ENCODE measurements around the gene EPC2. TPM values are rescaled to one million over a fixed set of nuclear protein-coding genes. Genes with fewer than 3 reads are reported as not detected.

The EPC2 gene
- total and polyA plus RNA-seq, 2 of the 8 experiments (the other 6 are each of a cell fraction or from before 2014, with no cell fraction given): 16.1 to 25.7 TPM

- Histone ChIP-seq H3K27me3 (replicated peaks in 1 of 4; ENCODE audit: control insufficient read depth in 3 of 4, extremely low read depth in 1 of 4, insufficient read depth in 3 of 4, low read length in 3 of 4) (no peaks in the 10 kb centered on the region), H2BK5ac (ENCODE audit: low read depth, low read length) (no peak overlapping the region), H3K79me1 (ENCODE audit: low read depth, low read length) (no peaks in the 10 kb centered on the region), H3K4me2 (ENCODE audit: insufficient read depth in 1 of 2, low read depth in 2 of 2, low read length in 2 of 2) (no peak overlapping the region), H3K23ac (ENCODE audit: insufficient read length) (no peak overlapping the region), H3K4me1 (replicated peaks in 1 of 4; ENCODE audit: control insufficient read depth in 3 of 4, insufficient read depth in 4 of 4, low read length in 3 of 4) (peaks cover 0 to 10% (median 5%) of the 10 kb centered on the region in 4 experiments; a peak in 3 of 7 replicates), H3K9me3 (ENCODE audit: insufficient read depth in 2 of 2, low read depth in 1 of 2, low read length in 1 of 2) (no peaks in the 10 kb centered on the region), H2BK15ac (ENCODE audit: low read length) (no peak overlapping the region), H2BK20ac (ENCODE audit: low read length) (no peak overlapping the region), H3K36me3 (ENCODE audit: control insufficient read depth in 2 of 4, insufficient read depth in 4 of 4, low read length in 3 of 4) (peaks cover 0 to 2% (median 0%) of the 10 kb centered on the region in 4 experiments; a peak in 1 of 8 replicates), H4K5ac (ENCODE audit: insufficient read length, low read depth, low read length) (no peak overlapping the region), H4K8ac (ENCODE audit: extremely low read depth, insufficient read depth, low read length) (no peak overlapping the region), H3K9ac (replicated peaks in 1 of 4; ENCODE audit: extremely low read depth in 1 of 4, low read depth in 3 of 4, low read length in 3 of 4) (no peak overlapping the region), H4K20me1 (replicated peaks in 1 of 2; ENCODE audit: control insufficient read depth in 1 of 2, insufficient read depth in 2 of 2, low read length in 2 of 2) (no peaks in the 10 kb centered on the region), H4K91ac (replicated peaks; ENCODE audit: insufficient read length, low read length) (no peak overlapping the region), H3K56ac (replicated peaks; ENCODE audit: insufficient read length, low read depth, low read length) (no peak overlapping the region), H2BK120ac (replicated peaks; ENCODE audit: low read depth, low read length) (no peak overlapping the region), H3K79me2 (ENCODE audit: control insufficient read depth in 1 of 2, insufficient read depth in 2 of 2, low read length in 2 of 2) (peaks cover 0 to 18% of the 10 kb centered on the region in 2 experiments; a peak in 1 of 4 replicates), H3K14ac (ENCODE audit: insufficient read length) (no peak overlapping the region), H3K4ac (replicated peaks; ENCODE audit: insufficient read length, low read depth, low read length) (no peak overlapping the region), H2BK12ac (ENCODE audit: low read depth, low read length) (no peak overlapping the region), H2AFZ (ENCODE audit: low read length) (no peak overlapping the region), H2AK5ac (ENCODE audit: low read depth, low read length) (no peak overlapping the region), H3K23me2 (ENCODE audit: low read depth, low read length) (no peaks in the 10 kb centered on the region), H3K4me3 (ENCODE audit: extremely low read depth in 1 of 4, insufficient read depth in 2 of 4, low read depth in 3 of 4, low read length in 4 of 4) (no peak overlapping the region), H3K27ac (ENCODE audit: low read depth, low read length) (no peak overlapping the region), H3K18ac (ENCODE audit: extremely low read depth, low read length) (no peak overlapping the region)
- POLR2A ChIA-PET (ENCODE audit: partially characterized antibody): interaction anchor here (1.0 kb wide), 2 partner anchors 8 to 16 kb away, joined by 3 read pairs; no protein-coding TSS in a partner anchor
- DNase-seq (ENCODE audit: low read depth in 1 of 2, low spot score in 2 of 2) (no peak), FAIRE-seq (no peak)
- CTCF ChIA-PET (ENCODE audit: partially characterized antibody): interaction anchor here (0.6 to 1.5 kb wide), 3 partner anchors 12 to 142 kb away, joined by 3 to 7 read pairs (median 3); no protein-coding TSS in a partner anchor
- WGBS, 2 experiments (ENCODE audit: extremely low coverage in 1 of 2, insufficient coverage in 1 of 2, insufficient read length in 1 of 2, insufficient replicate concordance in 2 of 2, low coverage in 1 of 2, low lambda C conversion rate in 2 of 2, missing lambda C conversion rate in 1 of 2): 86% methylated on average over 1 of the region's 1 CpG; no CpG with 5 or more reads in 1 of the 2 experiments
- no peak for TF ChIP-seq CTBP2 (IDR thresholded peaks at IDR 0.05; ENCODE audit: borderline replicate concordance, insufficient read depth, insufficient read length, low read length)
- no peak for TF ChIP-seq POU5F1 (IDR thresholded peaks at IDR 0.05; ENCODE audit: low read depth, low read length)
- TF ChIP-seq BACH1 (IDR thresholded peaks at IDR 0.05; ENCODE audit: low read length): no peak
- TF ChIP-seq TEAD4 (IDR thresholded peaks at IDR 0.05; ENCODE audit: low read depth, low read length): no peak
- no peak for TF ChIP-seq SIN3A (conservative IDR thresholded peaks at IDR 0.05 in 1 of 2, IDR thresholded peaks at IDR 0.05 in 1 of 2; ENCODE audit: low read depth in 1 of 2, low read length in 2 of 2)
These were observed 110.3 kb downstream of the EPC2 start for GRCh38 chr2:148754864-148755263.

Measured in H1 (cell line).